Measurements from ENCODE around the gene RHOU.
A peak's percentile ranks its signal among the peaks of the same experiment; 100 is the strongest.
"Not testable (repeated sequence)": the region's sequence is repeated elsewhere in the genome, so short reads cannot be mapped to it uniquely, and the experiment has no call there.

Gene RHOU

GRCh38 chr1:228734881-228735801, at the start of gene RHOU:
Gene RHOU (plus strand): TSS chr1:228735479. CDS start chr1:228735743, 264 bp downstream.
- DNase-seq, result peak; percentile 75

GRCh38 chr1:228687587-228687986, 47.7 kb upstream of the RHOU start:
- no peak for DNase-seq

DNA sequence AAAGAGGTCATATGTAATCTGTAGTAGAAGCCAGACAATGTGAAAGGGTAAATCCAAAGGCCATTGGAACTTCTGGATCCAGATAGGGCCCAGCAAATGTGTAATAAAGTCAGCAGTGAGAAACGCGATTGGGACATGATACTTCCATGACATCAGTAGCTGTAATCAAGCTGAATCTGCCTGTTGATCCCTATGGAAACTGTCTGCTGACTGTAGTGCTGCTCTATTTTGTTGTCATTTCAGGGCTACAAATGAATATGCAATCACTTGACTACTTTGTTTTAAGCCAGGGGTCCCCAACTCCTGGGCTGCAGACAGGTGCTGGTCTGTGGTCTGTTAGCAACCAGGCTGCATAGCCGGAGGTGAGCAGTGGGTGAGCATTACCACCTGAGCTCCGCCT, 46.0 kb upstream of the RHOU start:
- DNase-seq, result no peak

DNA sequence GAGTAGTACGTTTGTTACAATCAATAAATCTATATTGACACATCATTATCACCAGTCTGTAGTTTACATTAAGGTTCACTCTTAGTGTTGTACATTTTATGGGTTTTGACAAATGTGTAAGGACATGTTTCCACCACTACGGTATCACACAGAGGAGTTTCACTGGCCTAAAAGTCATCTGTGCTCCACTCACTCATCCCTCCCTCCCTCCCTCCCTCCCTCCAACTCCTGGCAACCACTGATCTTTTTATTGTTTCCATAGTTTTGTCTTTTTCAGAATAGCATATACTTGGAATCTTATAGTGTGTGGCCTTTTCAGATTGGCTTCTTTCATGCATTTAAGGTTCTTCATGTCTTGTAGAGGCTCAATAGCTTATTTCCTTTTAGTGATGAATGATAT, 44.1 kb upstream of the RHOU start:
- no peak for DNase-seq

DNA sequence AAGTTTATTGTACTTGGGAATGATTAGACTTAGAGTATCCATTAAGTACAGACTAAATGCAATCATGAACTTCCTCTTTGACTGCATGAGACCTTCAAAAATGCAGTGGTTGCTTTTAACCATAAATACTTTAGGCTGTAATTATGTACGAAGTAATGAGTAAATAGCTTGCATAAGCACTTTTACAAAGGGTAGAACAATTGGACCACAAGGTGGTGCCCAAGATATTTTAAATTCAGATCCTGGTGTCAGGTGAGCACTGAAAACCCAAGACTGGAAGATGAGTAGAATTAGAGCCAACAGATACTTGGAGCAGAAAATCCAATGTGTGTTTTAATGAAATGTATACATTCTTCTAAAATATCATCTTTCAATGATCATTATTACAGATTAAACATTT, 43.4 kb upstream of the RHOU start:
- peak; percentile 9 to 59 for DNase-seq

GRCh38 chr1:228694447-228694846, 40.8 kb upstream of the RHOU start:
- not testable (repeated sequence) for DNase-seq

DNA sequence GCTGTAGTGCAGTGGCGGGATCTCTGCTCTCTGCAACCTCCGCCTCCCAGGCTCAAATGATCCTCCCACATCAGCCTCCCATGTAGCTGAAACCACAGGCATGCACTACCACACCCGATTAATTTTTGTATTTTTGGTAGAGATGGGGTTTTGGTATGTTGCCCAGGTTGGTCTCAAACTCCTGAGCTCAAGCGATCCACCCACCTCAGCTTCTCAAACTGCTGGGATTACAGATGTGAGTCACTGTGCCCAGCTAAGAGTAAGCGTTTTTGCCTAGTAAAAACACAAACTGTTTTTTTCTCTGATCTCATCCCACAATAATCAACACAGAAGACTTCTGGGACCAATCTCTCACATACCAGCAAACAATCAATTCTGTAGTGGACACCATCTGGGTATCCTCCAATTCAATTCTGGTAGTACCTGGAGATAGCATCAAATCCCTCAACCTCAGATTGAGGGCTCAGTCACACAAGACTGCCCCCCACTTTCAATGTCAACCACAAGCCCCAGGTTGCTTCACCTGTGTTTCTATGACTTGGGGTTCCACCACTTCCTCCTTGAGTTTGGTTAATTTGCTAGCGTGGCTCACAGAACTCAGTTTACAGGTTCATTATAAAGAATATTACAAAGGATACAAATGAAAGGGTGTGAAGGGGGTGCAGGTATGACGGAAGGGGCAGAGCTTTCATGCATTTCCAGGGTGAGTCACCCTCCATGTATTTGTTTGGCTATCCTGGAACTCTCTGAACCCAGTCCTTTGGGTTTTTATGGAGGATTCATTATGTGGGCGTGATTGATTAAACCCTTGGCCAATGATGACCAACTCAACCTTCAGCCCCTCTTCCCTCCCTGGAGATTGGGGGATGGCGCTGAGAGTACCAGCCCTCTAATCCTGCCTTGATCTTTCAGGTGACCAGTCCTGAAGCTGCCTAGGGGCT, 40.0 kb upstream of the RHOU start:
- peak in 1 of 2 donors; percentile 0 for DNase-seq

GRCh38 chr1:228697207-228698016, 37.9 kb upstream of the RHOU start:
- peak in 1 of 2 donors; percentile 24 for DNase-seq

DNA sequence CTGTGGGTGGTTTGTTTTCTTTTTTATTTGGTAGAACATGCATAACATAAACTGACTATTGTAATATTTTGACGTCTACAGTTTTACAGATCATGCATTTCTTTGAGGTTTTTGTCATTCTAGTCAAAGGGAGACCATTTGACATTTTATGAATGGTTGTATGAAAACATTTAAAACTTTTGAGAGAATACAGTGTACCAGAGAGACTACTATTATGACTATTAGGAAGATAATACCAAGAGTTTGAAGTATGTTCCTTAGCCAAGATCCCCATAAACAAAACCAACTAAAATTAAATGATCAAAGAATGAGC, 37.3 kb upstream of the RHOU start:
- no peak for DNase-seq

DNA sequence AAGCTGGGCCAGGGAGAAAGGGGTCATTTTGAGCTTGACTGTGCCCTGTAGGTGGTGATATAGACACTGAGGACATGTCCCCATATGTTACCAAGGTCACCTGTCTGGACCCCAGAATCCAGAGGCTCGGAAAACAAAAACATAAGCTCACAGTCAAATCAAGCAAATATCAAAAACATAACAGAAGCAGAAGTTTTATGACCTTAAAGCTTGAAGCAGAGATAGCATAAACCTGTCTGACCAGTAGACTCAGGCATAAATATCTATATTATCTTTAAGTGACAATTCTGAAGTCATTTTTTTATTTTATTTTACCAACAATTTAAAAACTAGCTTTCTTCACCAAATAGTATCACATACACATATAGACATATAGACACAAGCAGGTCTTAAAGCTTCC, 32.8 kb upstream of the RHOU start:
- DNase-seq, result no peak

DNA sequence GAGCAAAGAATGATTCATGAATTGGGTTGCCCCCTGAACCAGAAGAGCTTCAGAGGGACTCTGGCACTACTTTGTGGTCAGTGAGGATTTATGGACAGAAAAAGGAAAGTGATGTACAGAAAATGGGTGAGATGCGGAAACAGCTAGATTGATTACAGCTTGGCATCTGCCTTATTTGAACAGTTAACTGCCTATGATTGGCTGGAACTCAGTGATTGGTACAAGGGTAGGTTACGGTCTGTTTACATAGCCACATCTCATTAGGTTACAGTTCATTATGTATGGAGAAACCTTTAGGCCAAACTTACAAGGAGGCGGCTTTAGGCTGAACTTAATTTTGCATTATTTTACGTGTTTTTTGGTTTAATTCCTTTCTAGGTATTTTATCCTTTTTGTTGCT, 29.0 kb upstream of the RHOU start:
- DNase-seq, result no peak

DNA sequence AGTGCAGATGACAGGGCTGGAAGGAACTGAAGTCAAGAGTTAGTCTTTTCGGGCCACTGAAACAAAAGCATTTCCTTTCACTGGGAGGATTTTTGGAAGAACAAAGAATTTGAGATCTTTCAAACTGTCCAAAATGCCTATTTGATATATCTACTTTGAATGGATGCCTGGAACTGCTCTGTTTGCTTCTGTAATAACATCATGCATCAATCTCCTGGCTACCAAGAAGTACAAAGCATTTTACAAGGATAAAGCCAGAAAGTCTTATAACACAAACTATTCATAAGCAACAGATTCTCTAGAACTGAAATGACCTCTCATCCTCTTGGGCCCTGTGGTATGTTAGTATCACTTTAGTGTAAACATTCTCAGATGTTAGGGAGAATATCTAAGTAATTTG, 18.2 kb upstream of the RHOU start:
- DNase-seq, result no peak

GRCh38 chr1:228721407-228721806, 13.9 kb upstream of the RHOU start:
- no peak for DNase-seq

GRCh38 chr1:228723287-228723686, 12.0 kb upstream of the RHOU start:
- DNase-seq, result no peak

DNA sequence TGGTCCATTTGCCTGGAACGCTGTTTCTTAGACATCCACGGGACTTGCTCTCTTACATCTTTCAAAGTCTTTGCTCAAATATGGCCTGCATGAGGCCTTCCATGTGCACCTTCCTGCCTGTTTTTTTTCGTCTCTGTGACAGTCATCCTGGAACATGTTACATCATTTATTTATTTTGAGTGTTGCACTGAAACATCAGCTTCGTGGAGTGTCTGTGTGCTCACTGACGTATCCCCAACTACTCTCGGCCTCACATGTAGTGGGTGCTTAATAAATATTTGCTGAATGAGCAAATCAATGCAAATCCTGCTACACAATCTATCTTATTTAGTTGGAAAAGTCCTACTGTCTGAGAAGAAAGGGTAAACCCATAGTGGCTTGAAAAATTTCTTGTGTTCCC, 11.4 kb upstream of the RHOU start:
- DNase-seq, result no peak

GRCh38 chr1:228725178-228725577, 10.1 kb upstream of the RHOU start:
- DNase-seq, result no peak

DNA sequence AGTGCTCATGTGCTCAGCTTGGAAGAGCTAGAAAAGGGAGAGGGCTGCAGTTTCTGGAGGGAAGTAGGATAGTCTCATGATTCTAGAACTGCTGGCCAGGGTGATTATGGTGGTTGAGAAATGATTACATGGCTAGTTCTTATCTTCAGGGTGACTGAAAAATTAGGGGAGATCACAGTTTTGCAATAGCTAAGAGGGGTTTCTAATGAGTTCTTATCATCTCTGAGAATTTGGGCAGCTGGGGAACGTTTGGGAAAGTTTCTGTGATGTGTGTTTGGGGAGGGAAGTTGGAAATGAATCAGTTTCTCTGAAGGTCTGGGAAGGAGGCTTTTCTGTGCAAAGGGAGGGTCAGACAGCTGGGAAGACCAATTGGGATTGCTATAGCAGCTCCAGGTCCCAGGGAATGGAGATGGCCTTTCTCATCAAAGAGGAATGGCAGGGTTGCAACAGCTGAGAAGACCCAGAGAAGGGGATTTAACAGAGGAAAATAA, 7.6 kb upstream of the RHOU start:
- no peak for DNase-seq

DNA sequence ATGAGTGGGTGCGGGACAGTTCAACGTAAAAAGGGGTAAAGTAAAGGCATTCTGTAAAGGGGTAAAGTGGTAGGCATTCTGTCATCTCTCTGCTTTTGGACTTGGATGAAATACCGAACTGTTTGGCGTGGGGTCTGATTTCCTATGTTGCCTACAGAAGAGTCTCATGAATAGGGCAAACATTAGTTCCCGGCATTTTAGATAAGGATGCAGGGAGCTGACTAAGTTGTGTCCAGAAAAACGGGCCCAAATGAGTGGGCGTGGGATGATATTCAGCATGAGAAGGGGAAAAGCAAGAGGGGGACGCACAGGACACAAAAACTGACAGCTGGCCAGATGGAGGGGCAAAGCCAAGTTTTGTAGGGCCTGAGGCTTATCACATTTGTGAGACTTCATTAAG, 2.9 kb upstream of the RHOU start:
- no peak for DNase-seq

DNA sequence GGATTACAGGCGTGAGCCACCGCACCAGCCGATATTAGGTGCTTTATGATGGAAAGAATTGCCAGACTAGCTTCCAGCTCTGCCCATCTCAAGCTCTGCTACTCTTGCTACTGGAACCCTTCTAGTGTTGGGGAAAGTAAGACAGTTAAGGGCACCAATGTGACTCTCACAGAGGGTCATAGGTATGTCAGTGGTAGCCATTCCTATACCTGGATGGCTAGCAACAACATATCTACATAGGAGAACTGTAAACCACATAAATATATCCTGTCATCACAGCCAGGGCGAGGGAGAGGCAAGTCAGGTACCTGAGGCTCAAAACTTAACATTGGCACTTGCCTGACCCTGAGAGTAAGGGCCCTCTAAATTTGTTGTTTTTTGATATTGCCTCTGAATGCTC, 1.7 kb upstream of the RHOU start:
- DNase-seq, result no peak

GRCh38 chr1:228735871-228736586, 750 bp downstream of the RHOU start:
- peak; percentile 19 to 35 for DNase-seq

DNA sequence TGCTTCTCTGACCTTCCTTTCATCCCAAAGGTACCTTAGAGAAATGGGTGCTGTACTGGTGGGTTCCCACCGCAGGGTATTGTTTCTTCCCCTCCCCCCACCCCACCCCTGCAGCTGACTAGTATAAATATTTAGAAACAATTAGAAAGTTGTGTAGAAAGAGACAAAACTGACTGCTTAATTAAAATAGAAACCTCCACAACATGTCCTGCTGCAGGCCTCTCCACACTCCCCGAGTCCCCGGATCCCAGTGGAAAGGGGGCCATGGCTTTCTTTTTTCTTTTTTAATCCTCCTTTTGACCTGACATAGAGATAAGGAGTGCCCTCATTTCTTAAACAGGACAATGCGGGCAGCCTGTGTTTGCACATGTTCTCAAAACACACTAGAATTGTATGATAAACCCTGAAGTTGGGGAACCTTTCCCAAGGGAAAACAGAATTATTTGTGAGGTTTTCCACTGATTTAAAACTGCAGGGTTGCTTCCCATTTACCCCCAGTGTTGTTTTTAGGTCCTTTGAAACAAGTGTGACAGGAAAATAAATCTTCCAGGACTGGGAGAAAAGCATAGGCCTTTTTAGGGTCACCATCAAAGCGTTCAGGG, 1.7 kb downstream of the RHOU start:
- DNase-seq, result no peak

DNA sequence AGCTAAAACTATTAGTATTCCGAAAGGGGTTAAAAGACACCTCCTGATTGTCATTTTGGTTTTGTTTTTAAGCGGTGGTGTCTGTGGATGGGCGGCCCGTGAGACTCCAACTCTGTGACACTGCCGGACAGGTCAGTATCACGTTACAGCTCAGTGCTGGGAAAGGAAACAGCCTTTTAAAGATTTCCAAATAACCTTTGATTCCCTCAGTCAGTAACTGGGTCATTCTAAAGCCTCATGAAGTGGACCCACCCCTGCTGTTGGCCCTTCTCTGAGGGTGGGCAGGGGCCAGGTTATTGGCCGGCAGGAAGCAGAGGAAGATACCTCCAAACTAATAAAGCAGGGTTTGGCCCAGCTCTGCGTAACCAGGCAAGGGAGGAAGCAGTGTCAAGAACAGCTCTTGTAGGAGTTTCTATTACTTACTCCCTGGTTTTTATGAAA, 2.3 kb downstream of the RHOU start:
- no peak for DNase-seq
